DOHH2 (cell line): ENCODE data around the gene NOS3.

ENCODE experiments used
- H3F3A ChIP-seq: fragments of 200-600 bp; sonication (generic), shearing (Covaris generic); 2 replicates; pipeline ENCODE4 v1.6.0; 2016; ENCODE audit warnings: antibody characterized with exemption, mild to moderate bottlenecking; ENCODE audit not compliant: control insufficient read depth, insufficient read depth
- H3K27ac ChIP-seq: fragments of 200-600 bp; sonication (generic); 2 replicates; pipeline ENCODE4 v1.5.1; 2014; ENCODE audit warnings: low read depth, mild to moderate bottlenecking, low read length, moderate library complexity
- H3K27me3 ChIP-seq: fragments of 200-600 bp; sonication (generic); 2 replicates; pipeline ENCODE4 v1.6.1; 2014; ENCODE audit warnings: mild to moderate bottlenecking, low read length, mixed read lengths; ENCODE audit not compliant: control insufficient read depth
- H3K36me3 ChIP-seq: fragments of 200-600 bp; sonication (generic); 2 replicates; pipeline ENCODE4 v1.6.1; 2014; ENCODE audit warnings: mild to moderate bottlenecking, low read length, moderate library complexity, mixed read lengths; ENCODE audit not compliant: control insufficient read depth
- H3K4me1 ChIP-seq: fragments of 200-600 bp; sonication (generic); 2 replicates; pipeline ENCODE4 v1.6.1; 2014; ENCODE audit warnings: mild to moderate bottlenecking, low read length, mixed read lengths; ENCODE audit not compliant: control insufficient read depth
- H3K4me2 ChIP-seq: fragments of 200-600 bp; sonication (generic); 2 replicates; pipeline ENCODE4 v1.6.0; 2014; ENCODE audit warnings: mild to moderate bottlenecking, low read length, moderate library complexity
- H3K4me3 ChIP-seq: fragments of 200-600 bp; sonication (generic); 2 replicates; pipeline ENCODE4 v1.5.1; 2014; ENCODE audit warnings: mild to moderate bottlenecking, low read length, mixed read lengths
- H3K79me2 ChIP-seq: fragments of 200-600 bp; sonication (generic); 2 replicates; pipeline ENCODE4 v1.6.1; 2014; ENCODE audit warnings: mild to moderate bottlenecking, low read length, mixed read lengths; ENCODE audit not compliant: control insufficient read depth
- H3K9me2 ChIP-seq: fragments of 200-600 bp; sonication (generic); replicated peaks from 2 replicates; pipeline ENCODE4 v1.6.1; 2014; ENCODE audit warnings: mild to moderate bottlenecking, low read length, mixed read lengths; ENCODE audit not compliant: control insufficient read depth
- H3K9me3 ChIP-seq: fragments of 200-600 bp; sonication (generic); 2 replicates; pipeline ENCODE4 v1.6.1; 2014; ENCODE audit warnings: antibody characterized with exemption, low read length, mixed read lengths; ENCODE audit not compliant: control insufficient read depth, insufficient read depth
- H4K20me1 ChIP-seq: fragments of 200-600 bp; sonication (generic); 2 replicates; pipeline ENCODE4 v1.6.0; 2014; ENCODE audit warnings: low read depth, mild to moderate bottlenecking, antibody characterized with exemption, low read length, moderate library complexity; ENCODE audit not compliant: control insufficient read depth, insufficient read depth
- CTCF ChIP-seq: fragments of 200-600 bp; sonication (generic); IDR thresholded peaks from one replicate; pipeline ENCODE4 v1.5.1; 2014; ENCODE audit warnings: antibody characterized with exemption, mild to moderate bottlenecking, low read depth, low read length; ENCODE audit not compliant: poor library complexity, severe bottlenecking
- EZH2phosphoT487 ChIP-seq: fragments of 200-600 bp; sonication (generic); IDR thresholded peaks from 2 replicates; pipeline ENCODE4 v1.6.1; 2017; ENCODE audit warnings: borderline replicate concordance, mild to moderate bottlenecking, antibody characterized with exemption, low read length, moderate library complexity, mixed read lengths

The NOS3 gene

GRCh38 chr7:151033864-151034249 is 43.0 kb downstream of the NOS3 start:
- no peak overlapping the region for H3K4me3 ChIP-seq
- peaks cover 31% of the 10 kb centered on the region for H3K36me3 ChIP-seq
- H3K4me2 ChIP-seq = no peak overlapping the region
- no peaks in the 10 kb centered on the region for H3K9me2 ChIP-seq
- no peak overlapping the region for H3K27ac ChIP-seq
- H3K4me1 ChIP-seq = peaks cover 9% of the 10 kb centered on the region
- H4K20me1 ChIP-seq = peaks cover 3% of the 10 kb centered on the region; the same call in 1 of the 2 replicates
- no peaks in the 10 kb centered on the region for H3K27me3 ChIP-seq
- TF ChIP-seq EZH2phosphoT487 (no peak), CTCF (no peak)
- no peaks in the 10 kb centered on the region for H3F3A ChIP-seq
- no peaks in the 10 kb centered on the region for H3K9me3 ChIP-seq
- H3K79me2 ChIP-seq = peaks cover 12% of the 10 kb centered on the region

- peaks cover 6% of the 10 kb centered on the region for H3K79me2 ChIP-seq
- no peak overlapping the region for H3K4me2 ChIP-seq
- H3K4me1 ChIP-seq = peaks cover 4% of the 10 kb centered on the region
- no peak for TF ChIP-seq CTCF
- H3K4me3 ChIP-seq = no peak overlapping the region
- no peaks in the 10 kb centered on the region for H3K27me3 ChIP-seq
- no peaks in the 10 kb centered on the region for H3F3A ChIP-seq
- no peaks in the 10 kb centered on the region for H3K9me2 ChIP-seq
- H3K9me3 ChIP-seq = no peaks in the 10 kb centered on the region
- H3K36me3 ChIP-seq = peaks cover 31% of the 10 kb centered on the region
- no peak overlapping the region for H3K27ac ChIP-seq
- H4K20me1 ChIP-seq = peaks cover 4% of the 10 kb centered on the region; the same call in 1 of the 2 replicates
Observed at GRCh38 chr7:151034312-151035025, 43.7 kb downstream of the NOS3 start.

GRCh38 chr7:151035026-151035717 is 44.4 kb downstream of the NOS3 start:
- Histone ChIP-seq H3K9me3 (no peaks in the 10 kb centered on the region), H3K27ac (no peak overlapping the region), H3K79me2 (no peaks in the 10 kb centered on the region; the same call in 1 of the 2 replicates), H3K4me2 (no peak overlapping the region), H3K36me3 (peaks cover 31% of the 10 kb centered on the region), H3K4me3 (no peak overlapping the region), H3K9me2 (no peaks in the 10 kb centered on the region), H3K4me1 (no peaks in the 10 kb centered on the region; the same call in 1 of the 2 replicates), H4K20me1 (peaks cover 4% of the 10 kb centered on the region; the same call in 1 of the 2 replicates), H3K27me3 (no peaks in the 10 kb centered on the region), H3F3A (no peaks in the 10 kb centered on the region)
- no peak for TF ChIP-seq EZH2phosphoT487

GRCh38 chr7:151035902-151036301 is 45.1 kb downstream of the NOS3 start:
- Histone ChIP-seq H3K36me3 (peaks cover 31% of the 10 kb centered on the region), H3K9me2 (no peaks in the 10 kb centered on the region), H4K20me1 (peaks cover 4% of the 10 kb centered on the region; the same call in 1 of the 2 replicates), H3K79me2 (no peaks in the 10 kb centered on the region), H3K27ac (no peak overlapping the region), H3K4me1 (no peaks in the 10 kb centered on the region), H3F3A (no peaks in the 10 kb centered on the region), H3K9me3 (no peaks in the 10 kb centered on the region), H3K4me2 (no peak overlapping the region), H3K27me3 (no peaks in the 10 kb centered on the region), H3K4me3 (no peak overlapping the region)
- TF ChIP-seq EZH2phosphoT487 = no peak
